ENCODE measurements around the gene ANKRD33B. TPM values are rescaled to one million over a fixed set of nuclear protein-coding genes. Genes with fewer than 3 reads are reported as not detected.

The ANKRD33B gene
- total and polyA plus RNA-seq, 9 of the 15 experiments (the other 6 are each of a cell fraction or from before 2014, with no cell fraction given): 0.10 to 1.7 (median 0.40) TPM

- H3K4me2 ChIP-seq (ENCODE audit: insufficient read depth, low read length): no peak overlapping the region
- ChIA-PET CTCF (ENCODE audit: low intra/inter-chr PET ratio) (no interaction called here), POLR2A (interaction anchor here (0.6 to 1.6 kb wide), 3 partner anchors 9 to 237 kb away, joined by 4 to 7 read pairs (median 4); no protein-coding TSS in a partner anchor)
- peaks cover 11 to 27% of the 10 kb centered on the region in 2 experiments for H3K27me3 ChIP-seq (ENCODE audit: control insufficient read depth in 2 of 2, insufficient read depth in 2 of 2, low read length in 2 of 2)
- in situ Hi-C loops (cut with MboI) (no loop called here), intact Hi-C loops (cut with micrococcal nuclease) (no loop called here)
- H3K79me2 ChIP-seq (ENCODE audit: control insufficient read depth, insufficient read depth, low read length): no peaks in the 10 kb centered on the region
- no peak for DNase-seq (ENCODE audit: extremely low read depth in 1 of 4, low spot score in 3 of 4)
- ATAC-seq: peak; percentile 21; the same call in 2 of the 3 replicates
- peaks cover 19% of the 10 kb centered on the region; the same call in 1 of the 3 replicates for H3K36me3 ChIP-seq (ENCODE audit: control insufficient read depth, insufficient read depth, low read length)
- no peak overlapping the region for H3K4me3 ChIP-seq
- TF ChIP-seq CREB3 (tag; conservative IDR thresholded peaks at IDR 0.05; ENCODE audit: low read depth): no peak
- no peak for TF ChIP-seq HNRNPUL1 (IDR thresholded peaks at IDR 0.05; ENCODE audit: low read length)
- no peak for TF ChIP-seq SMAD3 (CRISPR knock-in tag; conservative IDR thresholded peaks at IDR 0.05)
- no peak for TF ChIP-seq CEBPB (tag; IDR thresholded peaks at IDR 0.05)
- TF ChIP-seq FOSL1 (tag; conservative IDR thresholded peaks at IDR 0.05): no peak
- TF ChIP-seq SRSF3 (IDR thresholded peaks at IDR 0.05; ENCODE audit: insufficient read depth, low read length): no peak
- TF ChIP-seq ZBTB5 (IDR thresholded peaks at IDR 0.05): no peak
- TF ChIP-seq ZNF3 (CRISPR knock-in tag; IDR thresholded peaks at IDR 0.05): no peak
- TF ChIP-seq ZKSCAN3 (CRISPR knock-in tag; IDR thresholded peaks at IDR 0.05): no peak
- TF ChIP-seq HNRNPK (IDR thresholded peaks at IDR 0.05; ENCODE audit: low read depth, low read length, poor library complexity, severe bottlenecking): no peak
- no peak for TF ChIP-seq ZEB2 (IDR thresholded peaks at IDR 0.05)
- TF ChIP-seq ARHGAP35 (IDR thresholded peaks at IDR 0.05; ENCODE audit: partially characterized antibody): no peak
- no peak overlapping the region for H3K27ac ChIP-seq (ENCODE audit: extremely low read depth, low read depth, low read length)
- H3K4me1 ChIP-seq (replicated peaks in 1 of 2; ENCODE audit: control insufficient read depth in 2 of 2, insufficient read depth in 2 of 2, low read length in 2 of 2): no peaks in the 10 kb centered on the region; a peak in 1 of 5 replicates
- H3K9me1 ChIP-seq (ENCODE audit: control insufficient read depth, insufficient read depth, low read length): no peaks in the 10 kb centered on the region
- no peak for FAIRE-seq
- H3K9ac ChIP-seq (ENCODE audit: insufficient read depth in 1 of 2, low read depth in 2 of 2, low read length in 2 of 2): no peak overlapping the region
- H2AFZ ChIP-seq (ENCODE audit: low read depth, low read length): no peak overlapping the region
- WGBS (ENCODE audit: insufficient coverage, low coverage, missing lambda C conversion rate): under 1% methylated on average over 6 of the region's 6 CpGs
- H4K20me1 ChIP-seq (replicated peaks; ENCODE audit: control insufficient read depth, insufficient read depth, low read length): peaks cover 11% of the 10 kb centered on the region; the same call in 1 of the 2 replicates
- no peaks in the 10 kb centered on the region for H3K9me3 ChIP-seq (replicated peaks; ENCODE audit: control insufficient read depth, insufficient read depth, low read depth, low read length)
- BruUV-seq (replicated peaks): no TSS peak
Measured at GRCh38 chr5:10674582-10674981, 110.7 kb downstream of the ANKRD33B start.

All from K562 (cell line).